Measurements from ENCODE around the gene OTOG.

GRCh38 chr11:17653611-17654010 lies 106.6 kb downstream of the OTOG start:
- TF ChIP-seq ZEB2 (tag by site-specific recombination; IDR thresholded peaks at IDR 0.05) = no peak
- TF ChIP-seq MYNN (tag by site-specific recombination; IDR thresholded peaks at IDR 0.05; ENCODE audit: borderline replicate concordance) = no peak

Measured in HEK293 (cell line).